ENCODE results near the gene KRT78.
"Not testable (repeated sequence)": the region's sequence is repeated elsewhere in the genome, so short reads cannot be mapped to it uniquely, and the experiment has no call there.

Gene KRT78

DNA sequence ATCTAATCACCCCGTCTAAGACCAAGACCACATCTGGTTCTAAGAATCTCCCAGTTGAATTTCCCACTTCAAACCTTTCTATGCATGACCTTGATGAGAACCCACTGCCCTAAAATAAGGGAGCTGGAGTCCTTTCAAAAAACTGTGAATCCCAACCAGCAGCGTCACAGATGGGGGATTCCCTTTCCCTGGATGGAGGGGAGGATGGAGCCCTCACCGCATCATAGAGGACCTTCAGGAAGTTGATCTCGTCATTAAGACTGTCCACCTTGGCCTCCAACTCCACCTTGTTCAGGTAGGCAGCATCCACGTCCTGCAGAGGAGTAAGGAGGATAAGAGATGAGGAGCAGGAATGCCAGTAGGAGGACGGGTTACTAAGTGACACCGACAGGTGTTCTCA is 39.6 kb downstream of the KRT78 start:
- DNase-seq = no peak

DNA sequence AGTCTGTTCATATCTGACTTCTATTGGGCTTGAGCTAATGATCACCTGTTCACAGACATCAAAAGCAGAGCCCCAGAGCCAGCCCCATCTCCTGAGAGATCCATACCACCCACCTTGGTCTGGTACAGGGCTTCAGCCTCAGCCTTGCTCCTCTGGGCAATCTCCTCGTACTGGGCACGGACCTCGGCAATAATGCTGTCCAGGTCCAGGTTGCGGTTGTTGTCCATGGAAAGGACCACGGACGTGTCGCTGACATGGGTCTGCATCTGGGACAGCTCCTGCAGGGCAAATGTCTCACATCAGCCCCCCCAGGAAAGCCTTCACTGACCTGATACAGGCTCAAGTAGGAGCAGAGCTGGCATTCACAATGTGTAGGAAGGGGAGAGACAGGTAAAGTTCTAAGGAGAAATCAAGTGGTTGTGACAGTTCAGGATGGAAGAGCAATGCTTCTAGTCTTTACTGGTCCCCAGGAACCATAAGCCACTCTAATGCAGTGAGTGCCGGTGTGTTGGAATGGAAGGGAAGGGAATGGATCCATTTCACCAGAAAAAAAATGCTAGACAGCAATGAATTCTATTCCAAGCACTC is 40.1 kb downstream of the KRT78 start:
- DNase-seq = no peak

DNA sequence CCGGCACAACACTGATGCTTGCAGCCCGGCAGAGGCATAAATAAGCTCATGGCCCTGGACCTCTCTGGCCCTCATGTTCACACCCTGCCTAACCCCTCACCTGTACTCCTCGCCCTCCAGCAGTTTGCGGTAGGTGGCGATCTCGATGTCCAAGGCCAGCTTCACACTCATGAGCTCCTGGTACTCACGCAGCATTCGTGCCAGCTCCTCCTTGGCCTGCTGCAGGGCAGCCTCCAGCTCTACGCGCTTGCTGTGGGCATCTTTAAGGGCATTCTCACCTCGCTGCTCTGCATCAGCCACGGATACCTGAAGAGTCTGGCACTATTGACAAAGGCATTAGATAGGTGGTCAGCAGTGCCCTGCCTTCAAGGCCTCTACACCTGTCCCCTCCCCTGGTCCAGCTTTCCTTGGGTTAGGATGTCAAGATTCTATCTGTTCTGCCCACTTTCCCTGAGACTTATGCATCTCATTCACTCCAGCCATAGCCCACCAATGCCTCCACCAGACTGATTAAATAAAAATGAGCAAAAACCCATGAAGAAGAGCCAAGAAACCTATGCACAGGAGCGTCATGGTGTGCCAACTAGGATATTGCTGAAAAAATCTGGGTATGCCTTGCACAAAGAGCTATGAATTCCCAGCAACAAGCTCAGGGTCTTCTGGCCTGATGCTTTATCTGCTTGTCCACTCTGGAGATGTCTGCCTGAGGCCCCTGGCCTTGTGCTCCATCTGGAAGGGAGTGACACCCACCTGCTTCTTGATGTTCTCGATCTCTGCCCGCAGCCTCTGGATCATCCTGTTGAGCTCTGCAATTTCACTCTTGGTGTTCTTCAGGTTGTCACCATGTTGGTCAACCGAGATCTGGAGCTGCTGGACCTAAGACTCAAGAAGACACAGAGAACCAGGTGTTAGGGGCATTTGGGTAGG is 41.0 kb downstream of the KRT78 start:
- no peak for DNase-seq

DNA sequence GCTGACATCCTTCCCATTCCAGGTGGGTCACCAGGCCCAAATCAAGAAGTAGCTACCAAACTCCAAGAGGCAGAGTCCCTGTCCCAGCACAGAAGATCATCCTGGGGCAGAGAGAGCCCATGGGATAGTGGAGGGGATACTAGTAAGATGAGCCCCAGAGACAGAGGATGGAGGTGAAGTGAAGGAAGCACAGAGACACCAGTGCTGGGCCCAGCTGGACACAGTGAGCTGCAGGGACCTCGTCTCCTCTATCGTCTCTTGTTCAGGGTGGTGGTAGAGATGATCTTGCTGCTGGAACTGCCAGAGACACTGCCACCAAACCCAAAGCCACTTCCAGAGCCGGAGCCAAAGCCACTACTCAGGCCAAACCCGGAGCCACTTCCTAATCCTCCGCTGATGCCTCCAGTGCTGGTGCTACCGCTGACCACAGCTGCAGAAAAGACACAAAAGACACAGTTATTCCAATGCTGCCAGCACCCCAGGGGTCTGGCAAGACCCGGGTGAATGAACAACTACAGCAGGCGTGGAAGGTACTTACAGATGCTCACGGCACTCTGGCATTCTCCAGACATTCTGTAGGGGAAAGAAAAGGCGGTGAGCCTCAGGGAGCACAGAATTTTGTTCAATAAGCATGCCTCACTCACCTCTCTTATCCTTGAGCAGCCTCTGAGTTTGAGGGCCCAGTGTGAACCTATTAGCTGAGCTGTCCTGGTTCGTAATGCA is 41.8 kb downstream of the KRT78 start:
- no peak for DNase-seq

DNA sequence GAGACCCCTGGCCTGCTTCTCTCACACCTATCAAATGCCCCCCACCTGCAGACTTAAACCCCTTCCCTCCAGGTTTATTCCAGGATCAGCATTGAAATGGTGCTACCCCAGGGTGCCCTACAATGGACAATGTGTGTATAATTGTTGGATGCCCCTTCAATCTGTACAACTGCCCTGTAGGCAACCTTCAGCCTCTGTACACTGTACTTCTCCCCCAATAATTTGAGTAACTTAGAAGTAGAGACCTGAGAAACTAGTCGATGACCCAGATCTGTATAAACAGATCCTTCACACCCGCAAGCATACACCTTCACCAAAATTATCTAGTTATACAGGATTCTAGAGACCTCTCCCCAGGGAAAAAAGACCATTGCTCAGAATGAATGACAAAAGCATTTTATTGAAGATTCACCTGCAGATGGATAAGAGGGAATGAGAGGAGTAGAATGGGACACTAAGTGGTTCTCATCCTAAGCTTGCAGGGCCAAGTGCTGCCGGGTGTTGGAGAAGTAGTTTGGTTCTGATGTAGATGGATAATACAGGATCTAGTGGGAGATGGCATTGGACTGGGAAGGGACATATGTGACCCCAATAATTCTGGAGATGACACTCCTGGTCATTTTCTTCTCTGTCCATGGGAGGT is 42.5 kb downstream of the KRT78 start:
- no peak for DNase-seq

DNA sequence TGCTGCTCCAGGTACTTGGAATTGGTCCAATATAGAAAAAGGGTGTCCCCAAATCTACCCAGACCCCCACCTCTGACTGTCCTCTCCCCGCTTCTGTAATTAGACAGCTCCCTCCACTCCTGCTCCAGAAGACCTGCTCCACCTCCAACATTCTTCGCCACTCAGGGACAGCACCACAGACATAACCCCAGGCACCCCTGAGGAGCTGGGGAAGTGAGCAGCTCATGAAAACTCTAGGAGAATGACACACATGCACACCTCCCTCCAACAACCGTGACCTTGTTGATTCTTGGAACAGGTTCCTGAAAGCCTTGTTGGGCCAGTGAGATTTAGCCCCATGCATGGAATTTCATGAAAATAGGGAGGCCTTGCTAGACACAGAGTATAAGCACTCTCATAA is 43.1 kb downstream of the KRT78 start:
- no peak for DNase-seq

DNA sequence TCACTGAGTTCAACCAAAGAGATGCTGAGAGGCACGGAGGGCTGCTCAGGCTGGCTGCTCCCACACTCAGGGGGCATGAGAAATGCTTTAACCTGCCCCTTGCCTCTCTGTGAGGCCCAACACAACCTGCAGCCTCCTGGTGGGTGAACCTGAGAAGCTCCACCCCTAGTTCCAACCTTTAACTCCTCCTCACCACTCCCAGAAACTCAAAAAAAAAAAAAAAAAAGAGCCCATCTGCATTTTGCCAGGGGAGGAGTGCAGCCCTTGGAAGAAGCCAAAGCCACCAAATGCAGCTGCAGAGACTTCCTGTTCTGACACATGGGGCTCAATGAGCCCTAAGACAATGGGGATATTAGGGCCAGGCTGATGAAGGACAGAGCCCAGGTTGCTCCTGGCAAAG is 43.8 kb downstream of the KRT78 start:
- no peak for DNase-seq

DNA sequence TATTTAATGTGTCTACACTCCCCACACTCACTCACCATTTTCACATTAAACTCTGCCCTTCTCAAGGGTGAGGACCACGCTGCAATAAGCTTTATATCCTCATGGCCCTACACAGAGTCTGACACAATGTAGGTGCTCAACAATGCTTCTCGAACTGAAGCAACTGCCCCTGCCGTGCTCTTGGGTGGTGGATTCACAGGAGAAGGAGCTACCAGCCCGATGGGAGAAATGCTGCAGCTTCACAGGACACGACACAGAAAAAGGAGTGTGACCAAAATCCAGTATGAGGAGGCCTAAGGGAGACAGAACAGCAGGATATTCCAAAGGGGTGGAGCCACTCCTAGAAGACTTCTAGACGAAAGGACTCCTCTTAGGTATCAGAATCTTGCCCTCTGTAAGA is 46.4 kb downstream of the KRT78 start:
- DNase-seq = no peak

DNA sequence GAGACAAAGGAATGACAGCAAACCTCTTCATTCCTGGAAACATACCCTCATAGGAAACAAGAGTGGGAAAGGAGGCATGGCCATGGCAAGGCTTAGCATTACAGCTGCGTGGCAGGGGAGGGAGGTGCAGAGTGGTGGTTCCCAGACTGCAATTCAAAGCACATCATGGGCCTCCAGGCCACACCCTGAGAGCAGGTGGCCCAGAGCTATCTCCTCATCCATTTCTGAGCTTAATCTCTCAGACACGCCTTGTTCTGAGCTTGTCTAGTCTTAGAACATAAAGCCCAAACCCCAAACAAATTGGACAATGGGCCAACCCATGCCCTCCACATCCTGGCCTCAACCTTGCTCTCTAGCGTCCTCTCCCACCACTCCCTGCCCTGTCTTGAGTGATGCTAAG is 47.0 kb downstream of the KRT78 start:
- no peak for DNase-seq

DNA sequence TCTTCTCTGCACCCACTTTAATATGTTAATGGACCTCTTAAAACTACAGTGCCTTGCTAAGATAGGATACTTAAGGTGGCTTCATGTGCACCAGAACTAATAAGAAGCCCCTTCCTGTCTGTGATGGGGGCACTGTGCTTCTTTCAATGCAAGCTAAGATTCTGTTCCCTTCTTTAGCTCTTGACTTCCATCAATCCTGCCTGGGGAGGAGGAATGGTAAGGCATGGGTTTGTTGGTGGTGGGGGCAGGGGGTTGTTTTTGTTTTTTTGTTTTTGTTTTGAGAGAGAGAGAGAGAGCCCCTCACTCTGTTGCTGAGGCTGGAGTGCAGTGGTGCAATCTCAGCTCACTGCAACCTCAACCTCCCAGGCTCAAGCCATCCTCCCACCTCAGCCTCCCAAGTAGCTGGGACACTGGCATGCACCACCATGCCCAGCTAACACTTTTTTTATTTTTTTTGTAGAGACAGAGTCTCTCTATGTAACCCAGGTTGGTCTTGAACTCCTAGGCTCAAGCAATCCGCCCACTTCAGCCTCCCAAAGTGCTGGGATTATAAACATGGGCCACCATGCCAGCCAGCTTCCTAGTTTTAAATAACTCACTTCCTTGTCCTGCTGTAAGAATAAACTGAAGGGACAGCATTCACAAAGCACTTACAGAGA is 48.4 kb downstream of the KRT78 start:
- DNase-seq = no peak

DNA sequence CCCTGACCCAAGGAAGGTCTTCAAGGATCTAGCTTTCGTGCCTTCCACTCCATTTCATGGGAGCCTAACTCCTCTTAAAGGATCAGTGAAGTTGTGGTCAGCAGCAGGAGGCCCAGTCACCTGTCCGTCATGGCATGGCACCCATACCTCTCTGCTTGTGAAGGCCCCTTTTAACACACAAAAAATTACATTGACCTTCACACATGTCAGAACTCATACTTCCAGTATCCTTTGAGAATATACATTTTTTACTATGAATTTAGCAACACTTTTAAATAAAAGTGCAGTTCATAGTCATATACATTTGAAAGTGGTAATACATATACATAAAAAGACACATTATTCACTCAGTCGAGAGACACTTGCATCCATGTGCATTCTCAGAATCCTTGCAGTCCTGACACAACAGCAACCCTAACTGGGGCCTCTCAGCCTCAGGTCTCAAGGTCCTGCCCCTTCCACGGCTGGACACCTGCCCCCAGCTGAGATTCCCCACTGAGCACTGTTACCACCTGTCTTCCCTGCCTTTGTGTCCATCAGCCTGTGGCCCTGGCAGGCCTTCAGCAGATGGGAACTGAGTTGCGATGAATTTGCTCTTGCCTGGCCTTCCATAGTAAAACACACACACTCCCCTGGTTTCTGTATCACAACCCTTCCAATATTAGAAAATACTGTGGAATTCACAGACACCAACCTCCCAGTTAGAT is 49.1 kb downstream of the KRT78 start:
- no peak for DNase-seq

DNA sequence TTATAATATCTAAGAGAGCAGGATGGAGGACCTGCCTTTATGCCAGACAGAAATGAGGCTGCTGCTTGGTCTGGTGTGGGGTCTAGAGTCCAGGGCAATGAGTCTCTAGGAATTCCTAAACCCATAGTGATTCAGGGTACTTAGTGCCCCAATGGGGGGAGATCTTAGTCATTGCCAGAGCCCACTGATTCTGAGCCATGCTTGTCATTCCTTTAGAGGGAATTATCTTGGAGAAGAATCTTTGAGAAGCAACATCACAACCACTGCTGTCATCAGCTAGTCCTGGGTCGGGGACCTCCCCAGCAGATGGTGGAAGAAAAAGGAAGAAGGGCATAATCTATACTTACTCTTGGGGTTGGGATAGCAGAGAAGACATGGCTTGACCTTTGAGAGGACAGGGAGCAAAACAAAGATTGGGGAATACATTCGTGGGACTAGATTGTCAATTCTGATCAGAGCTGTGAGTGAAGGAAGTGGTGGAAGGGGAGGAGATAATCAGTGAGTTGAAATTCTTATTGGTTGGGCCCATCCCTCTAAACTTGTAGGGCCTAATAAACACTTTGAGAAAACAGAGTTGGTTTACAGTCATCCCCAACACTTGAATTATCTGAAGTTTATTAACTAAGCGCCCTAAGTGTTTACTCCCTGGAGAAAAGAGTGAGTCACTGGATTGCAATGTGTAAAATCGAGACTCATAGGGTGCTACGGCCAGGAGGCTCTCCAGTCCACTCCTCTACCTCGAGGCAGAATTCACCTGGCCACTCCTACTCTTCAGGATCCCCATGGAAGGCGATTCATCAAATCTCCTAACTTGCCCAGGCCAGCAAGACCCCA is 49.9 kb downstream of the KRT78 start:
- no peak for DNase-seq

DNA sequence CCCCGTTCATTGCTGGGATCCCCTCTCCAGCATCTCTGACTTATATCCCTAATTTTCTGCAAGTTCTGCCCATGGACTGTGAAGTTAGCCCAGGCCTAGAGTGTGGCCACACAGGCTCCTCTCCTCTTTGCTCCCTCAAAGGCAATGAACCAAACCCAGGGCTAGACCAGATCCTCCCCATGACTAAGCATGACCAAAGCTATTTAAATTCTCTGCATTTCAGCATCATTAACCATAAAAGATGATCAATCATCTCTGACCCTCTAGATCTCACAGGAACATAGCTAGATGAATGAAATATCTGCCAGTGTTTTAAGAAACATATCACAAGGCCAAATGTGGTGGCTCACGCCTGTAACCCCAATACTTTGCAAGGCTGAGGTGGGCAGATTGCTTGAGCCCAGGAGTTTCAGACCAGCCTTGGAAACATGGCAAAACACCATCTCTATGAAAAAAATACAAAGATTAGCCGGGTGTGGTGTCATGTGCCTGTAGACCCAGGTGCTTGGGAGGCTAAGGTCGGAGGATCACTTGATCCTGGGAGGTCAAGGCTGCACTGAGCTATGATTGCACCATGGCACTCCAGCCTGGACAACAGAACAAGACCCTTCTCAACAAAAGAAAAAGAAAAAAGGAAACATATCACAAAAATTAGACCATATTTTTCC is 50.7 kb downstream of the KRT78 start:
- no peak for DNase-seq

DNA sequence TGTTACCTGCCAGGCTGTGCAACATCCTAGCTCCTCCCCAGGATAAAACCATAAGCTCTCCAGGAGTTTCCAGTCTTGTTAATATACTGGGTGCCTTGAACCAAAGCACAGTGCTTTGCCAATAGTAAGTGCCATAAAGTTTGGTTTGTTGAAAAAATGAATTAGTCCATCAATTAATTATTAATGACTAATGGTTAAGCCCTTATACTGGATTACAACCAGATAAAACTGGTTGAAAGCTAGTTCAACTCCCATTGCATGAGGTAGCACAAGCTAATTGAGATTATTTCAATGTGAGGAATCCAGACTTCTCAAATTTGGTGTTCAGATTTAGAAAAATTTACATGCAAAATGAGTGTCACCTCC is 51.3 kb downstream of the KRT78 start:
- DNase-seq = no peak

DNA sequence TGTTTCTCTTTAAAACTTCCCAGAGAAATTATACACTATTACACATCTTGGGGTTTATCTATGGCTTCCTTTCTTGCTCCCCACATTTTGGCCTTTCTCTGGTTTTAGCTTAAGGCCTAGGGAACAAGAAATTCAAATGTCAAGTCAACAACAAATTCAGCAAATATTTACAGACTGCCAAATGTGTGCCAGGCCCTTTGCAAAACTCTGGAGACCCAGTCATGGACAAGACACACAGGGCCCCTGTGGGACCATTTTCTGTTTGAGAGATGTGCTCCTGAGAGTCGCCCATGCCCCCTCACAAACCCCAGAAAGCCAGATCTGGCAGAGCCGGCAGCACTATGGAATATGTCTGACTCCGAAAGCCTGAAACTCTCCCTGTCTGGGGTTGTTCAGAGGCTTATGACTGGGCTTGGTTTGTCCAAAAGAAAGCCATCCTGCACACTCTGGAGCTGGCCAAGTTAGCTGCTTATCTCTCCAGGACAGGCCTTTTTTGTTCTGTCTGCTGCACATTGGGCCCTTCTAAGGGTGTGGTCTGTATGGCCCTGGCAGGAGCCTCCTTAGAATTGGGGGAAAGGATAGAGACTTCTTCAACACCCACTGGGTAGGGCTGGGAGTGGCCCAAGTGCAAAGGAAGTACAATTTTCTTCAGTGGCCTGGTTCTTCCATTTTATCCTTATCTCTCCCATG is 51.8 kb downstream of the KRT78 start:
- DNase-seq = no peak

DNA sequence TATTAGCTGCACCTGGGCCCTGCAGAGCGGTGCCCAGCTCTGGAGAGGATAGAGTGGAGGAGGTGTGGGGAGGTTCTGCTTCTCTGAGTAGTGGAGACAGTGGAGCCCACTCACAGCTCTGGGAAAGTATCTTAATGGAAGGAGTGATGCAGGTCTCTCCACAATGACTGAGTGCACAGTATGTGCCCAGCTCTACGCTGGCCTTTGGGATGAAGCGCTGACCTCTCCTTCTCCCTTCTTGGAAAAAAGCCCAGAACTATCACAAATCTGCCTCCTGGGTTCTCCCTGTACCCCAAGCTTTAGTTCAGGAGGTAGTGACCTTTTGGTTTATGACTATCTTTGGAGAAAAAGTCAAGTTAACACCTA is 52.4 kb downstream of the KRT78 start:
- DNase-seq = no peak

DNA sequence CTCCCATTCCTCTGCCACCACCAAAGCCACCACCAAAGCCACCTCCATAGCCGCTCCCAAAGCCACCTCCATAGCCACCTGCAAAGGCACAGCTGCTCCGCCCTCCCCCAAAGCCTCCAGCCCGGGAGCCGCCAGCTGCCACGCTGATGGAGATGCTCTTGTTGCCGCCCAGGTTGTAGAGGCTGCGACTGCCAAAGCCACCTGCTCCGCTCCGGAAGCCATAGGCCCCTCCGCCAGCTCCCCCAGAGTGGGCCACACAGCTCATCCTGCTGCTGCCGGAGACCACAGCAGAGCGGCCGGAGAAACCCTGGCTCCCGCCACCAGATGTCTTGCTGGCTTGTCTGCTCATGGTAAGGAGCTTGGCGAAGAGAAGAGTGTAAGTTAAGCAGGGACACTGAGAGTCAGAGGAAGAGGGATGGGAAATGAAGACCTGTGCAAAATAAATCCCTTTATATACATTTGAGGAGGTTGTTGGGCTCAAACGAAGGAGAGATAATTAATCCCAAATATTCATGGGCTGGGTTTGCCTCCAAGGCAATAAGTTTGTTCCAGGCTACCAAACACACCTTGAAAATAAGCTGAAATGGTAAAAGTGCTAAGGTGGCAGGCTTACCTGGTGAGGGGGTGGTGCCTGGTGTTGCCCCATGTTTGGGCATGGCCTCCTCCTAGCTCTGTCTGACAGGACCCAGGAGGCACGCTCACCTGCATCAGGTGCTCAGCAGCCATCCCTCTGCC is 52.9 kb downstream of the KRT78 start, which contains the start of gene KRT3:
TSS of gene KRT3 (minus strand) at position 424 of the 735 bp plus-strand sequence. CDS start at position 349, 75 bp downstream.
- DNase-seq = no peak

DNA sequence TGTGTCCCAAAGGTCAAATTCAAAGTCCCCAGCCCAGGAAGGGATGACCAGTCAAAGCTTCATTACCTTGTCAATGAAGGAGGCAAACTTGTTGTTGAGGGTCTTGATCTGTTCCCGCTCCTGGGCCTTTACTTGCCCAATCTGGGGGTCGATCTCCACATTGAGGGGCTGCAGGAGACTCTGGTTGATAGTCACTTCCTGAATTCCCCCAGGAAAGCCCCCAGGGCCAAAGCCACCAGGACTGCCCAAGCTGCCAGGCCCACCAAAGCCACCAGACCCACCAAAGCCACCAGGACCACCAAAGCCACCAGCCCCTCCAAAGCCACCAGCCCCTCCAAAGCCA is 53.5 kb downstream of the KRT78 start:
- DNase-seq = not testable (repeated sequence)

All from CD4-positive, alpha-beta T cell treated with Interleukin-6 for 4 hours (primary cell).